OCI-LY7 (cell line): ENCODE measurements around the gene MADD. TPM values are rescaled to one million over a fixed set of nuclear protein-coding genes. Genes with fewer than 3 reads are reported as not detected.

Experiments used
- BruUV-seq: library from RNA; stranded (reverse); fragments of 400-500 nt; replicated peaks from 2 replicates; lab custom pipeline; 2021; lab: Mats Ljungman, UMichigan
- CTCF ChIA-PET: fragments of 300-600 bp; sonication (Branson Sonifier 250); formaldehyde crosslinking; loops from one replicate; lab custom pipeline; 2022; ENCODE audit warnings: antibody characterized with exemption; ENCODE audit not compliant: unreplicated experiment; lab: Charles Lee
- POLR2A ChIA-PET: fragments of 300-600 bp; sonication (Branson Sonifier 250); formaldehyde crosslinking; loops from one replicate; lab custom pipeline; 2022; ENCODE audit warnings: antibody characterized with exemption; lab: Charles Lee
- DNase-seq: peaks from one replicate; pipeline ENCODE4 v3.0.0-alpha.2; 2015; ENCODE audit warnings: low spot score
- H2AFZ ChIP-seq: fragments of 200-600 bp; sonication (generic), shearing (Covaris generic); 2 replicates; pipeline ENCODE4 v1.6.1; 2014; ENCODE audit warnings: mild to moderate bottlenecking, antibody characterized with exemption, low read length, moderate library complexity
- H3K27ac ChIP-seq: fragments of 200-600 bp; sonication (generic); 2 replicates; pipeline ENCODE4 v1.5.1; 2014; ENCODE audit warnings: mixed run types, low read depth, mild to moderate bottlenecking, moderate library complexity, low read length, inconsistent platforms; ENCODE audit not compliant: poor library complexity, severe bottlenecking
- H3K36me3 ChIP-seq: fragments of 200-600 bp; sonication (generic); 2 replicates; pipeline ENCODE4 v1.6.1; 2014; ENCODE audit warnings: mild to moderate bottlenecking, antibody characterized with exemption, low read length, moderate library complexity, mixed read lengths; ENCODE audit not compliant: insufficient read depth
- H3K4me1 ChIP-seq: fragments of 200-600 bp; sonication (generic); 2 replicates; pipeline ENCODE4 v1.5.1; 2014; ENCODE audit warnings: mild to moderate bottlenecking, low read length; ENCODE audit not compliant: insufficient read depth, poor library complexity, severe bottlenecking
- H3K4me2 ChIP-seq: fragments of 200-600 bp; sonication (generic); 2 replicates; pipeline ENCODE4 v1.6.1; 2014; ENCODE audit warnings: mild to moderate bottlenecking, low read length
- H3K4me3 ChIP-seq: fragments of 200-600 bp; sonication (generic); 2 replicates; pipeline ENCODE4 v1.5.1; 2014; ENCODE audit warnings: mild to moderate bottlenecking, low read depth, low read length; ENCODE audit not compliant: poor library complexity, severe bottlenecking
- H3K79me2 ChIP-seq: fragments of 200-600 bp; sonication (generic); 2 replicates; pipeline ENCODE4 v1.6.1; 2016; ENCODE audit warnings: low read depth, mild to moderate bottlenecking, low read length, moderate library complexity, mixed read lengths; ENCODE audit not compliant: insufficient read depth
- H3K9me2 ChIP-seq: fragments of 200-600 bp; sonication (generic); 2 replicates; pipeline ENCODE4 v1.6.1; 2016; ENCODE audit warnings: mild to moderate bottlenecking, low read length, mixed read lengths; ENCODE audit not compliant: insufficient read depth
- H3K9me3 ChIP-seq: fragments of 200-600 bp; sonication (generic); 2 replicates; pipeline ENCODE4 v1.6.1; 2014; ENCODE audit warnings: mild to moderate bottlenecking, mixed run types, low read length, mixed read lengths
- H4K20me1 ChIP-seq: fragments of 200-600 bp; sonication (generic); 2 replicates; pipeline ENCODE4 v1.6.1; 2014; ENCODE audit warnings: mild to moderate bottlenecking, antibody characterized with exemption, low read length, moderate library complexity, mixed read lengths; ENCODE audit not compliant: insufficient read depth
- EZH2phosphoT487 ChIP-seq: fragments of 200-600 bp; sonication (generic); IDR thresholded peaks from 2 replicates; pipeline ENCODE4 v1.6.1; 2018; ENCODE audit warnings: low read depth, borderline replicate concordance, mild to moderate bottlenecking, mixed run types, antibody characterized with exemption, low read length, moderate library complexity, mixed read lengths
- intact Hi-C: fragments of 100-400 bp; cut with micrococcal nuclease; formaldehyde crosslinking; loops from one replicate; pipeline ENCODE4 v1.10.0; 2022; ENCODE audit not compliant: unreplicated experiment
- total RNA-seq, 2 experiments: library from RNA; depleted of rRNA in 1 of 2; stranded (reverse); fragments of >200 nt in 1 of 2; shearing (Covaris generic) in 1 of 2; gene quantifications; 2 replicates each; pipeline ENCODE4 v1.2.3, GENCODE V29; 2014 to 2022
- TF ChIP-seq, protein P1 (sequence below): fragments of 200-600 bp; sonication (generic); conservative IDR thresholded peaks from 2 replicates; pipeline ENCODE4 v1.5.1; 2014; ENCODE audit warnings: mild to moderate bottlenecking, antibody characterized with exemption, low read length, moderate library complexity, mixed read lengths

Gene MADD
- total RNA-seq, 2 experiments from 2014 or later = 32.1 to 47.8 TPM

DNA sequence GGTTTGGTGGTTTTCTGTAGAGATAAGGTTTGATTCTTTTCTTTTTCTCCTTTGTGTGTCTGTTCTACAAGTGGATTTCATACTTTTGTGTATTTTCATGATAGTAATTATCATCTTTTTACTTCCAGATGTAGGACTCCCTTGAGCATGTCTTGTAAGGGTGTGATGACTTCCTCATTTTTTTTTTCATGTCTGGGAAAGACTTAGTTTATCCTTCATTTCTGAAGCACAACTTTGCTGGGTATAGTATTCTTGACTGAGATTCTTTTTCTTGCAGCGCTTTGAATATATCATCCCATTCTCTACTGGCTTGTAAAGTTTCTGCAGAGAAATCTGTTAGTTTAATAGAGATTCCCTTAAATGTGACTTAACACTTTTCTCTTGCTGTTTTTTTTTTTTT lies 32.9 kb downstream of the MADD start:
- 0 out of 2 replicates have a peak, but pooled peaks cover 4% of the 10 kb centered on the region for H3K79me2 ChIP-seq
- H3K36me3 ChIP-seq = peaks cover 97% of the 10 kb centered on the region
- ChIA-PET CTCF (no interaction called here), POLR2A (interaction anchor here (0.9 kb wide), 1 partner anchor 18 kb away, joined by 3 read pairs; no protein-coding TSS in a partner anchor)
- H3K4me1 ChIP-seq = no peaks in the 10 kb centered on the region
- no peak for TF ChIP-seq EZH2phosphoT487
- TF ChIP-seq, protein P1, sequence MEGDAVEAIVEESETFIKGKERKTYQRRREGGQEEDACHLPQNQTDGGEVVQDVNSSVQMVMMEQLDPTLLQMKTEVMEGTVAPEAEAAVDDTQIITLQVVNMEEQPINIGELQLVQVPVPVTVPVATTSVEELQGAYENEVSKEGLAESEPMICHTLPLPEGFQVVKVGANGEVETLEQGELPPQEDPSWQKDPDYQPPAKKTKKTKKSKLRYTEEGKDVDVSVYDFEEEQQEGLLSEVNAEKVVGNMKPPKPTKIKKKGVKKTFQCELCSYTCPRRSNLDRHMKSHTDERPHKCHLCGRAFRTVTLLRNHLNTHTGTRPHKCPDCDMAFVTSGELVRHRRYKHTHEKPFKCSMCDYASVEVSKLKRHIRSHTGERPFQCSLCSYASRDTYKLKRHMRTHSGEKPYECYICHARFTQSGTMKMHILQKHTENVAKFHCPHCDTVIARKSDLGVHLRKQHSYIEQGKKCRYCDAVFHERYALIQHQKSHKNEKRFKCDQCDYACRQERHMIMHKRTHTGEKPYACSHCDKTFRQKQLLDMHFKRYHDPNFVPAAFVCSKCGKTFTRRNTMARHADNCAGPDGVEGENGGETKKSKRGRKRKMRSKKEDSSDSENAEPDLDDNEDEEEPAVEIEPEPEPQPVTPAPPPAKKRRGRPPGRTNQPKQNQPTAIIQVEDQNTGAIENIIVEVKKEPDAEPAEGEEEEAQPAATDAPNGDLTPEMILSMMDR = no peak
- no peaks in the 10 kb centered on the region for H3K9me2 ChIP-seq
- intact Hi-C loops = no loop called here
- H4K20me1 ChIP-seq = no peaks in the 10 kb centered on the region
- no peak overlapping the region for H3K4me3 ChIP-seq
- H3K9me3 ChIP-seq = peaks cover 21% of the 10 kb centered on the region
- DNase-seq = no peak
- BruUV-seq = no TSS peak
- no peak overlapping the region for H3K27ac ChIP-seq
- H3K4me2 ChIP-seq = no peak overlapping the region
- H2AFZ ChIP-seq = no peak overlapping the region

- Histone ChIP-seq H3K36me3 (peaks cover 96% of the 10 kb centered on the region), H3K4me2 (no peak overlapping the region), H2AFZ (no peak overlapping the region), H4K20me1 (no peaks in the 10 kb centered on the region), H3K9me3 (peaks cover 14% of the 10 kb centered on the region), H3K9me2 (no peaks in the 10 kb centered on the region), H3K4me3 (no peak overlapping the region), H3K79me2 (0 out of 2 replicates have a peak, but pooled peaks cover 4% of the 10 kb centered on the region), H3K27ac (no peak overlapping the region), H3K4me1 (no peaks in the 10 kb centered on the region)
- ChIA-PET CTCF (no interaction called here), POLR2A (interaction anchor here (0.6 to 1.5 kb wide), 4 partner anchors 15 to 627 kb away, joined by 5 to 9 read pairs (median 6); no protein-coding TSS in a partner anchor)
- no peak for DNase-seq
- intact Hi-C loops = no loop called here
- no TSS peak for BruUV-seq
- TF ChIP-seq EZH2phosphoT487 = no peak
- TF ChIP-seq, protein P1 = no peak
Measured at GRCh38 chr11:47305734-47306483, 36.0 kb downstream of the MADD start.

- no peak for TF ChIP-seq EZH2phosphoT487
- TF ChIP-seq, protein P1 = no peak
- peaks cover 96% of the 10 kb centered on the region for H3K36me3 ChIP-seq
- H4K20me1 ChIP-seq = no peaks in the 10 kb centered on the region
- H3K4me3 ChIP-seq = no peak overlapping the region
- 0 out of 2 replicates have a peak, but pooled peaks cover 4% of the 10 kb centered on the region for H3K79me2 ChIP-seq
- H3K4me1 ChIP-seq = no peaks in the 10 kb centered on the region
- H2AFZ ChIP-seq = no peak overlapping the region
- H3K4me2 ChIP-seq = no peak overlapping the region
- intact Hi-C loops = no loop called here
- DNase-seq = no peak
- POLR2A ChIA-PET = interaction anchor here (1.5 kb wide), 1 partner anchor 15 kb away, joined by 9 read pairs; no protein-coding TSS in a partner anchor
- no peaks in the 10 kb centered on the region for H3K9me2 ChIP-seq
- H3K9me3 ChIP-seq = peaks cover 13% of the 10 kb centered on the region
- BruUV-seq = no TSS peak
- CTCF ChIA-PET = no interaction called here
- no peak overlapping the region for H3K27ac ChIP-seq
Measured at GRCh38 chr11:47306484-47306844, 36.5 kb downstream of the MADD start.
